ENCODE results near the gene MMP17. TPM values are rescaled to one million over a fixed set of nuclear protein-coding genes. Genes with fewer than 3 reads are reported as not detected.

The MMP17 gene
- total RNA-seq: 10.7 and 10.8 TPM in 2 replicates
- 2.7 and 3.6 TPM in 2 replicates for polyA plus RNA-seq
- polyA plus RNA-seq (2011; cell fraction: cytosol; rRNA removed): 1.1 and 2.1 TPM in 2 replicates
- 2.2 and 3.3 TPM in 2 replicates for polyA plus RNA-seq (2011; cell fraction: nucleus; rRNA removed)
- 10.9 and 14.5 TPM in 2 replicates for polyA plus RNA-seq (2012)
- polyA minus RNA-seq: 3.3 and 4.1 TPM in 2 replicates
- polyA minus RNA-seq (2011; cell fraction: cytosol; rRNA and poly(A)+ RNA removed): not detected
- polyA minus RNA-seq (2011; cell fraction: nucleus; rRNA and poly(A)+ RNA removed): 0.48 and 1.5 TPM in 2 replicates
- percentile 33 among the genes with signal in this experiment for Bru-seq, nascent RNA
- percentile 46 among the genes with signal in this experiment for BruChase-seq, experiment 1, labeled RNA remaining after a 6-hour chase
- percentile 47 among the genes with signal in this experiment for BruChase-seq, experiment 2, labeled RNA remaining after a 2-hour chase
- long read RNA-seq, transcript MMP17-201 (10 exons, 2,411 nt): major isoform, 12 of 32 reads
- long read RNA-seq, partial matches to known transcripts: 2 of 32 reads
- long read RNA-seq, other reads (novel, unspliced or antisense): 16 of 32 reads

GRCh38 chr12:131827961-131828534, at the start of gene MMP17:
Gene MMP17 (plus strand): TSS chr12:131828393. CDS start chr12:131828495, 102 bp downstream.
- Histone ChIP-seq H3K4me1 (ENCODE audit: control insufficient read depth, extremely low read depth, insufficient read depth, low read length) (peaks cover 12% of the 10 kb centered on the region), H3K36me3 (ENCODE audit: control insufficient read depth in 2 of 2, extremely low read depth in 1 of 2, insufficient read depth in 2 of 2, low read length in 2 of 2) (no peaks in the 10 kb centered on the region), H3K4me2 (ENCODE audit: insufficient read depth, low read length) (peak within 1 kb of the TSS; percentile 10), H3K27ac (ENCODE audit: insufficient read depth, low read depth, low read length) (no peak within 1 kb of the TSS), H3K9me3 (replicated peaks; ENCODE audit: control insufficient read depth, insufficient read depth, low read length) (no peaks in the 10 kb centered on the region), H2AFZ (ENCODE audit: low read depth, low read length) (no peak within 1 kb of the TSS), H3K27me3 (ENCODE audit: control insufficient read depth in 2 of 2, insufficient read depth in 2 of 2, low read length in 2 of 2) (peaks cover 0 to 6% of the 10 kb centered on the region in 2 experiments), H3K4me3 (replicated peaks in 1 of 3; ENCODE audit: insufficient read depth in 1 of 3, low read depth in 1 of 3, low read length in 3 of 3) (peak within 1 kb of the TSS in 1 of 3 experiments; percentile 34), H3K9ac (replicated peaks; ENCODE audit: extremely low read depth, insufficient read depth, low read length) (no peak within 1 kb of the TSS), H3K79me2 (ENCODE audit: control insufficient read depth, insufficient read depth, low read length) (no peaks in the 10 kb centered on the region), H4K20me1 (replicated peaks; ENCODE audit: control insufficient read depth, extremely low read depth, insufficient read depth, low read length) (no peaks in the 10 kb centered on the region), H3K9me1 (replicated peaks; ENCODE audit: control insufficient read depth, extremely low read depth, insufficient read depth, low read length) (no peaks in the 10 kb centered on the region)
- FAIRE-seq (no peak), DNase-seq (ENCODE audit: low read depth, low spot score) (peak; percentile 41)
- dilution Hi-C loops (cut with MboI; ENCODE audit: extremely low pct_ligation_motif_present, low sequenced_read_pairs) (no loop called here), intact Hi-C loops (cut with micrococcal nuclease) (loop anchor here (1.0 to 2.0 kb wide), 3 partner anchors 23 to 73 kb away; no protein-coding TSS in a partner anchor)
- BruUV-seq (replicated peaks): no TSS peak
- CTCF ChIA-PET: interaction anchor here (2.6 kb wide), 1 partner anchor 723 kb away, joined by 29 read pairs; no protein-coding TSS in a partner anchor
- TF ChIP-seq POLR2A (IDR thresholded peaks at IDR 0.05; ENCODE audit: low read depth, low read length) (peak; percentile 35), CTCF (IDR thresholded peaks at IDR 0.05; ENCODE audit: extremely low read depth in 1 of 2, insufficient read depth in 1 of 2, low read depth in 1 of 2, low read length in 2 of 2) (peak in 1 of 2 donors; percentile 10), FOS (IDR thresholded peaks at IDR 0.05; ENCODE audit: borderline replicate concordance, insufficient read depth, low read length) (no peak)
- POLR2A ChIA-PET: no interaction called here
